ENCODE results near the gene SLC4A3.

Gene SLC4A3

DNA sequence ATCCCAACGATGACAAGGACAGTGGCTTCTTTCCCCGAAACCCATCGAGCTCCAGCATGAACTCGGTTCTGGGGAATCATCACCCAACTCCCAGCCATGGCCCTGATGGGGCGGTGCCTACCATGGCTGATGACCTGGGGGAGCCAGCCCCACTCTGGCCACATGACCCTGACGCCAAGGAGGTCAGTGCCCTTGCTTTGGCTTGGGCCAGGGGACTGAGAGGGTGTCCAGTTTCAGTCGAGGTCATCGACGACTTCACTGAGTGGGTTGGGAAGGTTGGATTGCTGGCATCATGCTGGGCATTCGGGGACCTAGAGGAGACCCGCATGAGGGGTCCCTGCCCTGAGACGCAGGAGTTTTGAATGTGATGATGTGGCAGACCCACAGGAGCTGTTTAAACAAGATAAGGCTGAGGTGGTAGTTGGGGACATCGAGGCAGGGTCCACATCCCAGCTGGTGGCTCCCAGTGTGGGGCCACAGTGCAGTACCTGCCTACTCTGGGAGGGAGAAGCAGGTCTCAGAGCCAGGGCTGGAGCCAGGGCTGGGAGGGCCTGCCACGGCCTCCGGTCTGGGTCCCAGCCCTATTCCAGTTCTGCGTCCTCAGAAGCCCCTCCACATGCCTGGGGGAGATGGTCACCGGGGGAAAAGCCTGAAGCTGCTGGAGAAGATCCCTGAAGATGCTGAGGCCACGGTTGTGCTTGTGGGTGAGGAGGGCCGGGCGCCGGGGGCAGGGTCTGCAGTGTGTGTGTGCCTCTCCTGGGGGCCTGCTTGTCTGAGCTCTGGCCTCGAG, 6.0 kb downstream of the SLC4A3 start:
- no peaks in the 10 kb centered on the region for H3K36me3 ChIP-seq (replicated peaks; ENCODE audit: low read depth, low read length)
- no peak overlapping the region for H3K27ac ChIP-seq (ENCODE audit: low read length)
- TF ChIP-seq EZH2phosphoT487 (IDR thresholded peaks at IDR 0.05; ENCODE audit: low read depth), result no peak
- TF ChIP-seq, protein P1, sequence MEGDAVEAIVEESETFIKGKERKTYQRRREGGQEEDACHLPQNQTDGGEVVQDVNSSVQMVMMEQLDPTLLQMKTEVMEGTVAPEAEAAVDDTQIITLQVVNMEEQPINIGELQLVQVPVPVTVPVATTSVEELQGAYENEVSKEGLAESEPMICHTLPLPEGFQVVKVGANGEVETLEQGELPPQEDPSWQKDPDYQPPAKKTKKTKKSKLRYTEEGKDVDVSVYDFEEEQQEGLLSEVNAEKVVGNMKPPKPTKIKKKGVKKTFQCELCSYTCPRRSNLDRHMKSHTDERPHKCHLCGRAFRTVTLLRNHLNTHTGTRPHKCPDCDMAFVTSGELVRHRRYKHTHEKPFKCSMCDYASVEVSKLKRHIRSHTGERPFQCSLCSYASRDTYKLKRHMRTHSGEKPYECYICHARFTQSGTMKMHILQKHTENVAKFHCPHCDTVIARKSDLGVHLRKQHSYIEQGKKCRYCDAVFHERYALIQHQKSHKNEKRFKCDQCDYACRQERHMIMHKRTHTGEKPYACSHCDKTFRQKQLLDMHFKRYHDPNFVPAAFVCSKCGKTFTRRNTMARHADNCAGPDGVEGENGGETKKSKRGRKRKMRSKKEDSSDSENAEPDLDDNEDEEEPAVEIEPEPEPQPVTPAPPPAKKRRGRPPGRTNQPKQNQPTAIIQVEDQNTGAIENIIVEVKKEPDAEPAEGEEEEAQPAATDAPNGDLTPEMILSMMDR (IDR thresholded peaks at IDR 0.05; ENCODE audit: low read depth, low read length), result no peak
- H3K9ac ChIP-seq (ENCODE audit: low read length), result no peak overlapping the region
- H3K4me2 ChIP-seq (ENCODE audit: low read length), result no peak overlapping the region
- H2AFZ ChIP-seq (ENCODE audit: low read depth, low read length), result no peak overlapping the region
- H3K4me3 ChIP-seq (ENCODE audit: low read length), result no peak overlapping the region
- peaks cover 7% of the 10 kb centered on the region; the same call in 1 of the 2 replicates for H3K27me3 ChIP-seq (ENCODE audit: low read depth, low read length)
- no peaks in the 10 kb centered on the region for H4K20me1 ChIP-seq (ENCODE audit: insufficient read depth, low read length)
- H3K9me3 ChIP-seq (ENCODE audit: insufficient read depth, low read length), result no peaks in the 10 kb centered on the region
- peaks cover 4% of the 10 kb centered on the region for H3K4me1 ChIP-seq (ENCODE audit: low read length)
- no peaks in the 10 kb centered on the region for H3K79me2 ChIP-seq (ENCODE audit: low read length)

DNA sequence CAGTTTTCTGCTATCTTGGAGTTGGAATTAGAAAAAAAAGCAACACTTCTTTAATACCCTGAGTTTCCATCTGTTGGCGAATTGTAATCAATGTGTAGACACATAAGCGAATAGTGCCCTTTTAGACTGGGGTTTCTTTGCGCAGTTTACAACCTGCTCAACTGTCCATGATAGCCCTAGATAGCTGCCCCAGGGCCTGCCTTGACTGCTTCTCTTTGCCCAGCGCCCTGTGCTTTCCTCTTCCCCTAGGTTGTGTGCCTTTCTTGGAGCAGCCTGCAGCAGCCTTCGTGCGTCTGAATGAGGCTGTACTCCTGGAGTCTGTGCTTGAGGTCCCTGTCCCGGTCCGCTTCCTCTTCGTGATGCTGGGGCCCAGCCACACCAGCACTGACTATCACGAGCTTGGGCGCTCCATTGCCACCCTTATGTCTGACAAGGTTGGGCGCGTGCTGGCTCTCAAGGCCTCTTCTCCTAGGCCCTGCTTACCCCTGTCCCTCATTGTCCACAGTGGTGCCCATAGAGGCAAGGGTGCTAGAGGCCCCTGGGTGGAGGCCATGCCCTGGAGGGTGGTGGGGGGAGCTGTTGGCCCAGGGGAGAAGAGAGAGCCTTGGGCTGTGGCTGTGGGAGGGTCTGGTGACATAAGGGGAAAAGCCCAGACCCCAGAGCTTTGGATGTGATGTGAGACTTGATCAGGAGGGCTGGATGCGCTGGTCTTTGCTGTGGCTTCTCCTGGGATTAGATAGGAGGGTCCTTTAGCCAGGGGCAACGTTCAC, 6.9 kb downstream of the SLC4A3 start:
- no peak overlapping the region for H3K9ac ChIP-seq (ENCODE audit: low read length)
- H3K4me2 ChIP-seq (ENCODE audit: low read length), result no peak overlapping the region
- no peak overlapping the region for H3K4me3 ChIP-seq (ENCODE audit: low read length)
- H4K20me1 ChIP-seq (ENCODE audit: insufficient read depth, low read length), result no peaks in the 10 kb centered on the region
- H2AFZ ChIP-seq (ENCODE audit: low read depth, low read length), result no peak overlapping the region
- peaks cover 12% of the 10 kb centered on the region for H3K4me1 ChIP-seq (ENCODE audit: low read length)
- TF ChIP-seq EZH2phosphoT487 (IDR thresholded peaks at IDR 0.05; ENCODE audit: low read depth), result no peak
- TF ChIP-seq, protein P1 (IDR thresholded peaks at IDR 0.05; ENCODE audit: low read depth, low read length), result no peak
- H3K27ac ChIP-seq (ENCODE audit: low read length), result no peak overlapping the region
- H3K27me3 ChIP-seq (ENCODE audit: low read depth, low read length), result peaks cover 7% of the 10 kb centered on the region; the same call in 1 of the 2 replicates
- H3K79me2 ChIP-seq (ENCODE audit: low read length), result no peaks in the 10 kb centered on the region
- no peaks in the 10 kb centered on the region for H3K9me3 ChIP-seq (ENCODE audit: insufficient read depth, low read length)
- H3K36me3 ChIP-seq (replicated peaks; ENCODE audit: low read depth, low read length), result no peaks in the 10 kb centered on the region

DNA sequence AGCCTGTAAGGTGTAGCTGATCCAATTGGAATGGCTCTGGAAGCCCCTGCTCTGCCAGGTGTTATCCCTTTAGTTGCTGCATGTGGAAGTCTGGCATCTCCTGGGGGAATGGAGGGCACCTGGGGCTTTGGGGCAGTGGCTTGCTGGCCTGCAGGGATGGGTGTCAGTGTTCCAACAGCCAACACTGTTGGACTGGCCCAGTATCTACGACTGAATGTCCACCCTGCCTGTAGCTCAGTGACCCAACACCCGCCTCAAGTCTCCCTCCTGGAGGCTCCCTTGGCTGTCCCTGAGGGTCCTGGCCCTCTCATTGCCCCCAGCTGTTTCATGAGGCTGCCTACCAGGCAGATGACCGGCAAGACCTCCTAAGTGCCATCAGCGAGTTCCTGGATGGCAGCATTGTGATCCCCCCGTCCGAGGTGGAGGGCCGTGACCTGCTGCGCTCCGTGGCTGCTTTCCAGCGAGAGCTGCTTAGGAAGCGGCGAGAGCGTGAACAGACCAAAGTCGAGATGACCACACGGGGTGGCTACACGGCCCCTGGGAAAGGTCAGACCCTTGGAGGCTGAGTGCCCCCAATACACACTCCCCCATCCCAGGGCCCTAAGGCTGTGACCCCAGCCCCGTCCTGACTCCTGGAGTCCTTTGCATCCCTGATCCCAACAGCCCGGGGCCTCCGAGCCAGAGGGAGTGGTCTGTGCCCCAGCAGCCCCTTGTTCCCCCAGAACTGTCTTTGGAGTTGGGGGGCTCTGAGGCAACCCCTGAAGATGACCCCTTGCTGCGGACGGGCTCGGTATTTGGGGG, 7.7 kb downstream of the SLC4A3 start:
- Histone ChIP-seq H3K4me2 (ENCODE audit: low read length) (no peak overlapping the region), H3K4me3 (ENCODE audit: low read length) (no peak overlapping the region), H3K9me3 (ENCODE audit: insufficient read depth, low read length) (no peaks in the 10 kb centered on the region), H3K36me3 (replicated peaks; ENCODE audit: low read depth, low read length) (no peaks in the 10 kb centered on the region), H3K27me3 (ENCODE audit: low read depth, low read length) (peaks cover 7% of the 10 kb centered on the region; the same call in 1 of the 2 replicates), H3K9ac (ENCODE audit: low read length) (no peak overlapping the region), H2AFZ (ENCODE audit: low read depth, low read length) (no peak overlapping the region), H4K20me1 (ENCODE audit: insufficient read depth, low read length) (no peaks in the 10 kb centered on the region), H3K4me1 (ENCODE audit: low read length) (peaks cover 17% of the 10 kb centered on the region), H3K27ac (ENCODE audit: low read length) (no peak overlapping the region), H3K79me2 (ENCODE audit: low read length) (no peaks in the 10 kb centered on the region)
- no peak for TF ChIP-seq EZH2phosphoT487 (IDR thresholded peaks at IDR 0.05; ENCODE audit: low read depth)
- TF ChIP-seq, protein P1 (IDR thresholded peaks at IDR 0.05; ENCODE audit: low read depth, low read length), result no peak

All from OCI-LY3 (cell line).